GM12872 (cell line): ENCODE measurements around the gene PSME2.

Experiments
- TF ChIP-seq, protein P1 (sequence below): IDR thresholded peaks from 3 replicates; pipeline ENCODE4 v1.5.1; 2011; ENCODE audit warnings: low read depth, mild to moderate bottlenecking, low read length, moderate library complexity; ENCODE audit not compliant: insufficient read depth

PSME2 gene

DNA sequence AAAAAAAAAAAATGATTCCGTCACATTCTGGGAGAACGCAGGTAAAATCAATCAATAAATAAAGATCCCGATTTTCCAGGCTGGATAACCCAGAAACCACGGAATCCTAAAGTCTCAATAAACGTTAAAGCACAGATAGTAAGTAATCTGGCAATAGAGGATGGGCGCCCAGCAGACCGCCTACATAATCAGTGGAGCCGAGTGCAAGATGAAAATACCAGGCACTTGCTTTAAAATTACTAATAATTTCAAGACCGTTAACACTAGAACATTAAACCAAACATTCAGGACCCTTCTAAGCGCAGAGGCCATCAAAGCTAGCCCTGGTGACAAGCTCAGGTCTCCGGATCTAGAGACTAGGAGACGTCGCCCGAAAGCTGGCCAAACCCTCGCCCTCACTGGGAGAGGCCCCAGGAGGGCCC lies 33.0 kb downstream of the PSME2 start:
- TF ChIP-seq, protein P1, sequence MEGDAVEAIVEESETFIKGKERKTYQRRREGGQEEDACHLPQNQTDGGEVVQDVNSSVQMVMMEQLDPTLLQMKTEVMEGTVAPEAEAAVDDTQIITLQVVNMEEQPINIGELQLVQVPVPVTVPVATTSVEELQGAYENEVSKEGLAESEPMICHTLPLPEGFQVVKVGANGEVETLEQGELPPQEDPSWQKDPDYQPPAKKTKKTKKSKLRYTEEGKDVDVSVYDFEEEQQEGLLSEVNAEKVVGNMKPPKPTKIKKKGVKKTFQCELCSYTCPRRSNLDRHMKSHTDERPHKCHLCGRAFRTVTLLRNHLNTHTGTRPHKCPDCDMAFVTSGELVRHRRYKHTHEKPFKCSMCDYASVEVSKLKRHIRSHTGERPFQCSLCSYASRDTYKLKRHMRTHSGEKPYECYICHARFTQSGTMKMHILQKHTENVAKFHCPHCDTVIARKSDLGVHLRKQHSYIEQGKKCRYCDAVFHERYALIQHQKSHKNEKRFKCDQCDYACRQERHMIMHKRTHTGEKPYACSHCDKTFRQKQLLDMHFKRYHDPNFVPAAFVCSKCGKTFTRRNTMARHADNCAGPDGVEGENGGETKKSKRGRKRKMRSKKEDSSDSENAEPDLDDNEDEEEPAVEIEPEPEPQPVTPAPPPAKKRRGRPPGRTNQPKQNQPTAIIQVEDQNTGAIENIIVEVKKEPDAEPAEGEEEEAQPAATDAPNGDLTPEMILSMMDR, result no peak

DNA sequence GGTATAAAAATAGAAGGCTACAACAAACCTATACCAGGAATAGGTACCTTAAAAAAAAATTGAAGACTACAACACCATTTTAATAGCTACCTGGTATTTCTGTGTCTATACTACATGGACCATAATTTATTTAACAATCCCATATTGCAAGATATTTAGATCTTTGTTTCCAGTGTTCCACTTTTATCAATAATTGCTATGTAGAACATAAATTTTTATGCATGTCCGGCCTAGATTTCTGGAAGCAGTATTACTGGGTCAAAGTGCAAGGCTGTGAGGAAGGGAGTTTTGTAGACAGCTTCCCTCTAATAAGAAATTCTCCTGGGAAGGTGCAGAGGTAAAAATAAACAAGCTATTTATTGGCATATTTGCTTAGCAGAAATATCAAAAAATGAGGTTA lies 35.9 kb downstream of the PSME2 start:
- TF ChIP-seq, protein P1, result no peak

DNA sequence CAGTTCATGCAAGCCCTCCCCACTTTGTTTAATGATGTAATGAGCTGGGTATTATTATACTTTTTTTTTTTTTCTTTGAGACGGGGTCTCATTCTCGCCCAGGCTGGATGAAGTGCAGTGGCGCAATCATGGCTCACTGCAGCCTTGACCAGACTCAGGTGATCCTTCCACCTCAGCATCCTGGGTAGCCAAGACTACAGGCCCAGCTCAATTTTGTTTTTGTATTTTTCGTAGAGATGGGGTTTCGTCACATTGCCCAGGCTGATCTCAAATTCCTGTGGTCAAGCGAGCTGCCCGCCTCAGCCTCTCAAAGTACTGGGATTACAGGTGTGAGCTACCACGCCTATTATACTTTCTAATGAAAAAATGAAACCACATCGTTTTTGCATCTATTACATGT lies 36.4 kb downstream of the PSME2 start:
- TF ChIP-seq, protein P1, result no peak

DNA sequence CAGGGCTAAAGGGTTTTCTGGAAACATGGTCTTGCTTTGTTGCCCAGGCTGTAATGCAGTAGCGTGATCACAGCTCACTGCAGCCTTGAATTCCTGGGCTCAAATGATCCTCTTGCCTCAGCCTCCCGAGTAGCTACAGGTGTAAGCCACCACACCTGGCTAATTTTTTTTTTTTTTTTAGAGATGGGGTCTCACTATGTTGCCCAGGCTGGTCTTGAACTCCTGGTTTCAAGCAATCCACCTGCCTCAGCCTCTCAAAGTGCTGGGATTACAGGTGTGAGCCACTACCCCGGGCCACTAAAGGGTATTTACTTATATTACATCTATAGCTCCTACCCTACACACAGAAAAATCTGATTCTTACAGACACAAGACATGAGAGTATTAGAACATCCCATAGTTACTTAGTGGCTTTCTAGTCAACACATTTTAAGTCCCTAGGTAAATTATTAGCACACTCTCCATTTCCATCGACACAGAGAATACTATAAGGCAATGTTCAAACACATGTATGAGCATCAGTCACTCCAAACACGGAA lies 38.0 kb downstream of the PSME2 start:
- TF ChIP-seq, protein P1, result no peak

DNA sequence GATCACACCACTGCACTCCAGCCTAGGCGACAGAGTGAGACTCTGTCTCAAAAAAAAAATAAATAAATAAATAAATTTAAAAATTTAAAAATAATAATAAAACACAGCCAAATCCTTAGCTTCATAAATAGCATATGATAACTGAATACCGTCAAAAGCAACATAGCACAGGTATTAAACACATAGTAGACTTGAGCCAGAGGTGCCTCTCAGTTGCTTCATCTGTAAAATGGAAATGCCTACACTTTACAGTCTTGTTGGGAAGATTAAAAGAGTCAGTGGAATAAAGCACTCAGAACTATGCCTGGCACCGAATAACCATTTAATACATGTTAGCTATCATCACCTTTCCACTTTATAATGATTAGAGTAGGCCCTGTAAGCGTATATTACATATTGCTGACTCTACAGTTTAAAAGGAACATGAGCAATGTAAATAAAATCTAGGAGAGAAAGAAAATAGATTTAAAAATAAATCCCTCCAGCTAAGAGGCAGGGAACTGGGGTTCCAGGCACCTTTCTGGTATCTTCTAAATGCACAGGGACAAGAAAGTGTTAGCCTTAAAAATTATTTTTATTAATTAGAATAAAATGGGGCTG lies 39.6 kb downstream of the PSME2 start:
- TF ChIP-seq, protein P1, result no peak

DNA sequence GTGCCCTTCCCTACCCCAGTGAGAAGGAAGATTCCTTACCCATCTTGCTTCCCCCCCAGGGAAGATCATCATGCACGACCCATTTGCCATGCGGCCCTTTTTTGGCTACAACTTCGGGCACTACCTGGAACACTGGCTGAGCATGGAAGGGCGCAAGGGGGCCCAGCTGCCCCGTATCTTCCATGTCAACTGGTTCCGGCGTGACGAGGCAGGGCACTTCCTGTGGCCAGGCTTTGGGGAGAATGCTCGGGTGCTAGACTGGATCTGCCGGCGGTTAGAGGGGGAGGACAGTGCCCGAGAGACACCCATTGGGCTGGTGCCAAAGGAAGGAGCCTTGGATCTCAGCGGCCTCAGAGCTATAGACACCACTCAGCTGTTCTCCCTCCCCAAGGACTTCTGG lies 43.0 kb downstream of the PSME2 start:
- TF ChIP-seq, protein P1, result no peak

DNA sequence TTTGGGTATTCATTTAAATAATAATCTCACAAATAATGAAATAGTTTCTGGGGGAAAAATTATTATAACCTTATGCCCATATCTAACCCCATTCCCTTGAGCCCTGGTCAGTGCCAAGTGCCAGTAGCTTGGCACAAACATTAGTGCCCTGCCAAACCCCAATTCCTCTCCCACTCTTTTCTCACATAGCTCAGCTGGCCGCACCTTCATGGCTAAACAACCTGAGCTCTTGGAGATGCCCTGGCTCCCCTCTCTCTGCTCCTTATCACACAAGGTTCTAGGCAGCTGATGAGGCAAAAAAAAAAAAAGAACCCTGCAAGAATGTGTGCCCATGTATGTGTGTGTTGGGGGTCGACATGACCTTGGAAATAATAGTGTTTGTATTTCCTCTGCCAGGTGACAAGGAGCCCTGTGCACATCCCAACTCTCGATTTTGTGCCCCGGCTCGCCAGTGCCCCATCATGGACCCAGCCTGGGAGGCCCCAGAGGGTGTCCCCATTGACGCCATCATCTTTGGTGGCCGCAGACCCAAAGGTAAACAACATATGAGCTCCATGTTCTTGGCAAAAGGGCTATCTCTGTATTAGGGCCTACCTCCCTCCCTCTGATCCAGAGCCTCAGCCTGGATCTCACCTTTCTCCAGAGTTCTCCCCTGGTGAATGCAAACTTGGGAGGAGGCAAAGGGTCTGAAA lies 43.9 kb downstream of the PSME2 start:
- TF ChIP-seq, protein P1, result no peak
